PFSK-1 (cell line): ENCODE data around the gene SEPSECS.

Source experiments
- FOXP2 ChIP-seq: optimal IDR thresholded peaks from 2 replicates; pipeline ENCODE3; 2011; ENCODE audit warnings: borderline replicate concordance, control low read depth, inconsistent platforms; ENCODE audit not compliant: insufficient read depth; ENCODE audit errors: extremely low read length, extremely low read depth
- POLR2AphosphoS5 ChIP-seq: IDR thresholded peaks from 2 replicates; pipeline ENCODE4 v1.6.1; 2012; ENCODE audit warnings: low read depth, mild to moderate bottlenecking, control low read depth, low read length, moderate library complexity
- SIN3A ChIP-seq: IDR thresholded peaks from 2 replicates; pipeline ENCODE4 v1.6.1; 2012; ENCODE audit warnings: mild to moderate bottlenecking, low read length, moderate library complexity, borderline replicate concordance; ENCODE audit not compliant: insufficient read depth
- TAF1 ChIP-seq: IDR thresholded peaks from 2 replicates; pipeline ENCODE4 v1.6.1; 2012; ENCODE audit warnings: low read length, control low read depth, borderline replicate concordance; ENCODE audit not compliant: insufficient read depth
- TF ChIP-seq, protein P1 (sequence below), 2 experiments: IDR thresholded peaks; 2 replicates each; pipeline versions ENCODE4 v1.6.1 to v1.8.0; 2011 to 2012; ENCODE audit warnings: low read depth in 2 of 2, low read length in 2 of 2, control low read depth in 1 of 2, inconsistent platforms in 1 of 2, mild to moderate bottlenecking in 1 of 2, moderate library complexity in 1 of 2; ENCODE audit not compliant: insufficient read depth in 1 of 2

SEPSECS gene

DNA sequence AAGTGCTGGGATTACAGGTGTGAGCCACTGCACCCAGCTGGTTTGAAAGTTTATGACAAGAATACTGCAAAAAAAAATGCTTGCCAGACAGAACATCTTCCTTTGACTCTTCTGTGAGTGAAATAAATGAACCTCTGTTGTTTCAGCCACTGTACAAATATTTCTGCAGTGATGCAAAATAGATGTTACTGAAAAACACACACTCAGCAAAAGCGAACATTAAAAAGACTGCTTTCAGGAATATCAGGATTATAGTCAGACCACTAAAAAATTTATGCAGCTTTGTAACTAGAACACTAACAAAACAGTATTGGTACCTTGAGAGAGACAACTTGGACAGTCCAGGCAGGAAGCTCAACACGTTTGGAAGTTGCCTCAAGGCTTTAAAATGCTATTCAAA, 16.9 kb upstream of the SEPSECS start:
- TF ChIP-seq, protein P1, sequence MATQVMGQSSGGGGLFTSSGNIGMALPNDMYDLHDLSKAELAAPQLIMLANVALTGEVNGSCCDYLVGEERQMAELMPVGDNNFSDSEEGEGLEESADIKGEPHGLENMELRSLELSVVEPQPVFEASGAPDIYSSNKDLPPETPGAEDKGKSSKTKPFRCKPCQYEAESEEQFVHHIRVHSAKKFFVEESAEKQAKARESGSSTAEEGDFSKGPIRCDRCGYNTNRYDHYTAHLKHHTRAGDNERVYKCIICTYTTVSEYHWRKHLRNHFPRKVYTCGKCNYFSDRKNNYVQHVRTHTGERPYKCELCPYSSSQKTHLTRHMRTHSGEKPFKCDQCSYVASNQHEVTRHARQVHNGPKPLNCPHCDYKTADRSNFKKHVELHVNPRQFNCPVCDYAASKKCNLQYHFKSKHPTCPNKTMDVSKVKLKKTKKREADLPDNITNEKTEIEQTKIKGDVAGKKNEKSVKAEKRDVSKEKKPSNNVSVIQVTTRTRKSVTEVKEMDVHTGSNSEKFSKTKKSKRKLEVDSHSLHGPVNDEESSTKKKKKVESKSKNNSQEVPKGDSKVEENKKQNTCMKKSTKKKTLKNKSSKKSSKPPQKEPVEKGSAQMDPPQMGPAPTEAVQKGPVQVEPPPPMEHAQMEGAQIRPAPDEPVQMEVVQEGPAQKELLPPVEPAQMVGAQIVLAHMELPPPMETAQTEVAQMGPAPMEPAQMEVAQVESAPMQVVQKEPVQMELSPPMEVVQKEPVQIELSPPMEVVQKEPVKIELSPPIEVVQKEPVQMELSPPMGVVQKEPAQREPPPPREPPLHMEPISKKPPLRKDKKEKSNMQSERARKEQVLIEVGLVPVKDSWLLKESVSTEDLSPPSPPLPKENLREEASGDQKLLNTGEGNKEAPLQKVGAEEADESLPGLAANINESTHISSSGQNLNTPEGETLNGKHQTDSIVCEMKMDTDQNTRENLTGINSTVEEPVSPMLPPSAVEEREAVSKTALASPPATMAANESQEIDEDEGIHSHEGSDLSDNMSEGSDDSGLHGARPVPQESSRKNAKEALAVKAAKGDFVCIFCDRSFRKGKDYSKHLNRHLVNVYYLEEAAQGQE (IDR thresholded peaks at IDR 0.05; ENCODE audit: insufficient read depth in 1 of 2, low read depth in 2 of 2, low read length in 2 of 2) = no peak
- no peak for TF ChIP-seq FOXP2
- TF ChIP-seq POLR2AphosphoS5 = no peak
- TF ChIP-seq TAF1 = no peak
- TF ChIP-seq SIN3A = no peak

DNA sequence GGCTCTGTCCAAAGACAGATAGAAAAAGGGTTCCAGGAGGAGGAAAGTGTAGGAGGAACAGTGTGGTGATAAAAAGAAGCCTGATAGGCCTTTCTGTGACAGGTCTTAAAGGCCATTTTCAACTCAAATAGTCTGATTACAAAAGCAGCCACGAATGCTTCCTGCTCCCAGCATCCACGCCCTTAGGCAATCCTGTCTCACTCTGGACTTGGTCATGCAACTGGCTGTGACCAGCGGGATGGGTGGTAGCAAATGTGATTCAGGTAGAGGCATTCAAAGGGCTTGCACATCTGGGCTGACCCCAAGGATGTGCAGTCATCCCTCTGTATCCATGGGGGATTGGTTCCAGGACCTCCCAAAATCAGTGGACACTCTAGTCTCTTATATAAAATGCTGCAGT, 14.4 kb upstream of the SEPSECS start:
- TF ChIP-seq TAF1 = no peak
- no peak for TF ChIP-seq FOXP2
- TF ChIP-seq, protein P1 (IDR thresholded peaks at IDR 0.05; ENCODE audit: insufficient read depth in 1 of 2, low read depth in 2 of 2, low read length in 2 of 2) = no peak
- TF ChIP-seq POLR2AphosphoS5 = no peak
- TF ChIP-seq SIN3A = no peak

DNA sequence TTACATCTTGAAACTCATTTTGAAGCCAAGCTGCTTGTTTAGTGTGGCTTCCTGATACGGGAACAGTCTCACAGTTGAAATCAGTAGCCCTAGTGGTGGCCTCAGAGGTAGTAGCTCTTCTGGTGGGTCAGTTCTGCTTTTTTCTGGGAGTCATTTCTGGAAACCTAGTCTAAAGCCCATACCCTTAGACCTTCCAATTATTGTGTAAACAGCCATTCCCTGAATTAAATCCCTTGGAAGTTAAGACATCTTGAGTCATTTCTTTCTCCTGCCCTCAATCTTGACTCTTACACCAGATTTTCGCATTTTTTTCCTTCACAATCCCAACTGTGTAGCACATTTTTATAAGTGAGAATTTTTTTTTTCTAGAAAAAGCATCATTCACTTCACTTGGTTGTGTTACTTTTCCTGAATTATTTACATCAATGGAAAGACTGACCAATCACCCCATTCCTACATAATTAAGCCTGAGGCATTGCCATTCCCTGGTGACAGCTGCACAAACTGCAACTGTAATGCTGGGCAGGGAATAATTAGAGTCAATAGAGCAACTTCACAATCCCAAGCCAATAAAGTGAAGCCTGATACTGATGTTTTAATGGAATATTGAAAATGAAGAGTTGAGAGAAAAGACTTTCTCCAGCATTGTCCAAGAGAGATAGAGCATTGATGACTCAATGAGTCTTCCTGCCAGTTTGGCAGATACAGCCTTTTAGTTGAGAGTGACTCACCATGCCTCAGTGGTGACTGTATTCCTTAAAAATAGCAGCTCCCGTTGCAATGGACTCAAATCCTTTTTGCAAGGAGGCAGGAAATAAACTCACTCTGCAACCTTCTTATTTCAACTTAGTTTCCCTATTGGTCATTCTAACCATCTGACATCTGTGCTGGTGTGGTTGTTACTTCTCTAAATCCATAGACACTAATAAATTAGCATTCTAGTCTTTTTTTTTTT, 13.0 kb upstream of the SEPSECS start:
- TF ChIP-seq TAF1 = no peak
- TF ChIP-seq POLR2AphosphoS5 = no peak
- TF ChIP-seq, protein P1 (IDR thresholded peaks at IDR 0.05; ENCODE audit: insufficient read depth in 1 of 2, low read depth in 2 of 2, low read length in 2 of 2) = no peak
- no peak for TF ChIP-seq FOXP2
- TF ChIP-seq SIN3A = no peak

DNA sequence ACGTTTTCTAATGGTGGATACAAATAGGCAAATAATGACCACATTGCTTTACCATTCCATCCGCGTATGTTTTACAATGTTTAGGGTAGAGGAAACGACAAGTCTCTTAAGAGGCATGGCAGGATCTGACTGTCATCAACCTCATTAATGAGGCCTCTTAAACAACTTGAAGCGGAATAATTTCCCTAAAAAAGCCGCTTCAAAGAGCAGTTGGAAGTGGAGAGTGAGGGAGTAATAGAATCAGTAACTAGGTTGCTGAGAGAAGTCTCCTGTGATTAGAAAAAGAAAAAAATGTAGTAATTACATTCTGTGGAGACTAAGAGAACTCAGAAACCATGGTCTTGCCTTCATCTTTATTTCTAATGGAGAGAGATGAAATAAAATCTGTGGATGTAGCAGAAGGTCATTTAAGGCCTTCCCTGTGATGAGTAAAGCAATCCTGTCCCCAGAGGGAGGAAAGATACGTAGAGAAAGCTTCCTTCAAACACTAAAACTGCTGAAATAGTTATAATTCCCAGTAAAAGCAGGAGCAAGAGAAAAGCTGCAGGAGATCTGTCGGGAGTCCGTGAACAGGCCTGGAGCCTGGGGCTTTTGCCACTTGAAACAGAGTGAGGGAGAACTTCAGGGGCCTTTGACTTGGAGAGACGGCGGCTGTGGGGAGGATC, 11.1 kb upstream of the SEPSECS start:
- TF ChIP-seq, protein P1 (IDR thresholded peaks at IDR 0.05; ENCODE audit: insufficient read depth in 1 of 2, low read depth in 2 of 2, low read length in 2 of 2) = no peak
- no peak for TF ChIP-seq POLR2AphosphoS5
- TF ChIP-seq FOXP2 = no peak
- no peak for TF ChIP-seq SIN3A
- no peak for TF ChIP-seq TAF1
